SIG-M5 (cell line): ENCODE data around the gene CSK.
"Not testable (repeated sequence)": the region's sequence is repeated elsewhere in the genome, so short reads cannot be mapped to it uniquely, and the experiment has no call there.

Source experiments
- DNase-seq: peaks from one replicate; lab custom pipeline; 2025; lab: John Stamatoyannopoulos, UW

CSK gene

DNA sequence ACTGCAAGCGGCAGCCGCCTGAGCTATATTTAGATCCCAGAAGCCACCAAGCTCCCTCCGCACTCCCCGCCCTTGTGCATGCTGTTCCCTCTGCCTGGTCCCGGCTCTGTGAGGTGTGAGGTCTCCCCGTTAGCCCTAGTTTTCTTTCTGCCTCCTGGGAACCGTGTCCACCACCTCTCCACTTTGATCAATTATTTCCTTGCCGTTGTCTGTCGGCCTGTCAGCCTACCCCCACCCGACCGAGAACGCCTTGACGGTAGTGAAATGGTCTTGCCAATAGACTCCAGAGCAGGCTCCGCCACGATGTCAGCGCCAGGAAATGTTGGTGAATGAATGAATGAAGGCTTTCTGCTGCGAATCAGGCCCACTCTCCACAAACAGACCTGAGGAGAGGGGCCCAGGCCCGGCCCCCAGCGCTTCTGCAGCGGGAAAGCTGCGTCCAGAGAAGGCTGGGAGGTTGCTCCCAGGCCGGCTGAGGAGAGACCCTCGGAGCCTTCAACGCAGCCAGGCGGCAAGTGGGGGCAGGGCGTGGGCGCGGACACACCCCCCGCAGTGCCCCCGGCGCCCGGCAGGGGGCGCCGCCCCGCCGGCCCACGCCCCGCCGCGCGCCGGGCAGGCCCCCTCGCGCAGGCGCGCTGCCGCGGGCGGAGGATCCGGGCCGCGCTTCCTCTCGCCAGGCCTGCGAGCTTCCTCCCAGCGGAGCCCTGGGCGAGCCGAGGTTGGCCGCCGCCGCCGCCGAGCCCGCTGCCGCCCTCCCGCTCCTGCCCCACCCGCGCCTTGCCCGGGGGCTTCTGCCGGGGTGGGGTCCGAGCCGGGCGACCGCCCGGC, at the start of gene CSK:
Gene CSK (plus strand): TSS at position 650 of the 828 bp plus-strand sequence. CDS start 16,218 bp downstream, outside the sequence.
- DNase-seq, result no peak

GRCh38 chr15:74732846-74733245, 49.0 kb upstream of the CSK start:
- DNase-seq, result no peak

- DNase-seq, result no peak
Observed at GRCh38 chr15:74733269-74733668, 48.6 kb upstream of the CSK start.

- DNase-seq, result no peak
Observed at GRCh38 chr15:74735305-74735704, 46.6 kb upstream of the CSK start.

DNA sequence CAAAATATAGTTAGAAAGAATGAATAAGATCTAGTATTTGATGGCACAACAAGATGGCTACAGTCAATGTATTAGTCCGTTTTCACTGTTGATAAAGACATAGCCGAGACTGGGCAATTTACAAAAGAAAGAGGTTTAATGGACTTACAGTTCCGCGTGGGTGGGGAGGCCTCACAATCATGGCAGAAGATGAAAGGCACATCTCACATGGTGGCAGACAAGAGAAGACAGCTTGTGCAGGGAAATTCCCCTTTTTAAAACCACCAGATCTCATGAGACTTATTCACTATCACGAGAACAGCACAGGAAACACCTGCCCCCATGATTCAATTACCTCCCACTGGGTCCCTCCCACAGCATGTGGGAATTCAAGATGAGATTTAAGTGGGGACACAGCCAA, 43.6 kb upstream of the CSK start:
- DNase-seq, result not testable (repeated sequence)

- no peak for DNase-seq
Observed at GRCh38 chr15:74742422-74742821, 39.5 kb upstream of the CSK start.

DNA sequence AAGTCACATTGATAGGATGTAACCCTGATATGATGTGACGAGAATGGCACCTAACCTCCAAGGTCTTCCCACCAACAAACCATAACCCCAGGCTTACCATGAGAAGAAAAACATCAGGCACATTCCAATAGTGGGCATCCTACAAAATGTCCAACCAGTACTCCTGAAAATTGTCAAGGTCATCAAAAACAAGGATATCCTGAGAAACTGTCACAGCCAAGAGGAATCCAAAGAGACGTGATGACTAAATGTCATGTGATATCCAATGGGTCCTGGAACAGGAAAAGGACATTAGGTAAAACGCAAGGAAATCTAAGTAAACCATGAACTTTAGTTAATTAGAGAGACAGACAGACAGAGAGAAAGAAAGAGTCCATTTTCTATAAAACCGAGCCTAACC, 35.5 kb upstream of the CSK start:
- DNase-seq, result no peak

- DNase-seq, result no peak
Observed at GRCh38 chr15:74748322-74748946, 33.4 kb upstream of the CSK start, which contains the start of gene CYP1A2. Gene CYP1A2, plus strand, starts transcription at chr15:74748845. Its CDS starts 894 bp downstream, at chr15:74749739.

DNA sequence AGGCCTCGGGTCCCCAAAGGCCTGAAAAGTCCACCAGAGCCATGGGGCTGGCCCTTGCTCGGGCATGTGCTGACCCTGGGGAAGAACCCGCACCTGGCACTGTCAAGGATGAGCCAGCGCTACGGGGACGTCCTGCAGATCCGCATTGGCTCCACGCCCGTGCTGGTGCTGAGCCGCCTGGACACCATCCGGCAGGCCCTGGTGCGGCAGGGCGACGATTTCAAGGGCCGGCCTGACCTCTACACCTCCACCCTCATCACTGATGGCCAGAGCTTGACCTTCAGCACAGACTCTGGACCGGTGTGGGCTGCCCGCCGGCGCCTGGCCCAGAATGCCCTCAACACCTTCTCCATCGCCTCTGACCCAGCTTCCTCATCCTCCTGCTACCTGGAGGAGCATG, 32.0 kb upstream of the CSK start:
- DNase-seq, result no peak

GRCh38 chr15:74750751-74751150, 31.1 kb upstream of the CSK start:
- DNase-seq, result no peak

GRCh38 chr15:74752011-74752410, 29.9 kb upstream of the CSK start:
- no peak for DNase-seq

GRCh38 chr15:74752531-74752930, 29.3 kb upstream of the CSK start:
- no peak for DNase-seq

DNA sequence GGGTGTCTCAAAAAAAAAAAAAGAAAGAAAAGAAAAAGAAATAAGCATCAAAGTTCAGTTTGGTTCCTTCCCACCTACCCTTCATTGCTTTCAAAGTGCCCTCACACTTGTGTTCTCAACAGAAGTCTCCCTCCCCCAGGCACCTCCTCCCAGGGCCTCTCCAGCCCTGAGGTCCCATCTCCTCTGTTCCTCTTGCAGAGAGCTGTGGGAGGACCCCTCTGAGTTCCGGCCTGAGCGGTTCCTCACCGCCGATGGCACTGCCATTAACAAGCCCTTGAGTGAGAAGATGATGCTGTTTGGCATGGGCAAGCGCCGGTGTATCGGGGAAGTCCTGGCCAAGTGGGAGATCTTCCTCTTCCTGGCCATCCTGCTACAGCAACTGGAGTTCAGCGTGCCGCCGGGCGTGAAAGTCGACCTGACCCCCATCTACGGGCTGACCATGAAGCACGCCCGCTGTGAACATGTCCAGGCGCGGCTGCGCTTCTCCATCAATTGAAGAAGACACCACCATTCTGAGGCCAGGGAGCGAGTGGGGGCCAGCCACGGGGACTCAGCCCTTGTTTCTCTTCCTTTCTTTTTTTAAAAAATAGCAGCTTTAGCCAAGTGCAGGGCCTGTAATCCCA, 27.2 kb upstream of the CSK start:
- no peak for DNase-seq

GRCh38 chr15:74758736-74759135, 23.1 kb upstream of the CSK start:
- no peak for DNase-seq

DNA sequence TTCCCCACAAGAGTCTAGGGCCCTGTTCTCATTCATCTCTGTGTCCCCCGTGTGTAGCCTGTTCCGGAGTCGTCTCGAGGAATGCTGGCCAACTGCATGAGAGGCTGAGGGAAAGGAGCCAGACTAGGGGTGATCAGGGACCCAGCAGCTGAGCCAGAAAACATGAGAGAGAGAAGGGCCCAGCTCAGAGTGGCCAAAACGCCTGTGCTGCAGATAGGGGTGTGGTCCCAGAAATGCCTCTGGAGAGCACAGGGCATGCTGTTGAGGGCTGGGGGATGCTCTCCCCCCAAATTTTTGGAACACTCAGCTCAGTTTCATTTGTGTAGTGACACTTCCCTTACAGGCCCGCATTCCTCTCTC, 19.1 kb upstream of the CSK start:
- DNase-seq, result no peak

GRCh38 chr15:74763416-74763815, 18.5 kb upstream of the CSK start:
- no peak for DNase-seq

DNA sequence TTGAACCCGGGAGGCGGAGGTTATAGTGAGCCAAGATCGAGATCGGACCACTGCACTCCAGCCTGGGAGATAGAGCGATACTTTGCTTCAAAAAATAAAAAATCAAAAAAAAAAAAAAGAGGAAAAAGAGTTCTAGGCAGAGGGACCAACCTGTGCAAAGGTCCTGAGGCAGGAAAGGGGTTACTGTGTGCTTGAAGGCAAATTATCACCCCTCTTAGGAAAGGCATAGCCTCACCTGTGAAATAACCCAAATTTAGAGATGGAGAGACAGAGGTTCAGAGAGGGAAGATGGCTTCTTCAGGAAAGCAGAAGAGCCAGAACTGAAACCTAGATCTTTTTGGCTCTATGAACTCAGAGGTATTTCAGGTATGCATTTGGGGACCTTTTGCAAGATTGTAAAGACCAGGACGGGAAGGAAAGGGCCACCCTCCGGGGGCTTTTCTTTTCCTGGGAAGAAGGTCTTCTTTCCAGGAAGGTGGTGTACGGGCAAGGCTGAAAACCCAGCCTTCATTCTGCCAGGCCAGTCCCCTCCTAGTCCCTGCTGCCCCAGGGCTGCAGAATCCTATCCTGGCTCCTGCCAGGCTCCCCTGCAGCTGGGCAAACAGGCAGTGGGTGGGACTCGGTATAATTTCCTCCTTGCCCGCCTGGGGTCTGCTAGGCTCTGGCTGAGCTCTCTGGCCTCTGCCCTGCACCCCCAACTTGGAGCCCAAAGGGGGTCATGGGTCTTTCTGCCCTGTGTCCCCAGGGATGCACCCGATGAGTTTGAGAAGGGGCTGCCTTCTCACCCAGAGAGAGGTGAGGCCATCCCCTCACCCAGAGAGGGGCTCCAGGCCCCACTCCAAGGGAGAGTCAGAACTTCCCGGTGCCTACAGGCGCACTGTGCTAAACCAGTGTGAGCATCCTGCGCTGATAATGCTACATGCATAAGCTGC, 14.4 kb upstream of the CSK start:
- DNase-seq, result no peak

- no peak for DNase-seq
Observed at GRCh38 chr15:74768099-74768770, 13.6 kb upstream of the CSK start.

GRCh38 chr15:74768771-74769342, 13.0 kb upstream of the CSK start:
- no peak for DNase-seq

GRCh38 chr15:74769463-74770025, 12.3 kb upstream of the CSK start:
- DNase-seq, result no peak
